Uterus (tissue), 4 donors: ENCODE data around the gene GBGT1. TPM values are rescaled to one million over a fixed set of nuclear protein-coding genes. Genes with fewer than 3 reads are reported as not detected.
A peak's percentile ranks its signal among the peaks of the same experiment; 100 is the strongest.

Source experiments
- DNase-seq, 2 donors: peaks; one replicate each; pipeline ENCODE4 v3.0.0-alpha.2; 2019 to 2020
- H3K27ac ChIP-seq, 2 donors: fragments of 200-600 bp; sonication (generic); 1 replicate in 1 of 2; 2 replicates in 1 of 2; pipeline ENCODE4 v1.5.1; 2016 to 2018
- H3K27me3 ChIP-seq, 2 donors: fragments of 200-600 bp; sonication (generic); one replicate each; pipeline ENCODE4 v1.5.1; 2018 to 2019; ENCODE audit warnings: control low read depth in 1 of 2
- H3K36me3 ChIP-seq, 2 donors: fragments of 200-600 bp; sonication (generic); one replicate each; pipeline ENCODE4 v1.5.1; 2019; ENCODE audit warnings: control low read depth in 1 of 2
- H3K4me1 ChIP-seq, 2 donors: fragments of 200-600 bp; sonication (generic); one replicate each; pipeline ENCODE4 v1.5.1; 2018 to 2019; ENCODE audit warnings: control low read depth in 1 of 2
- H3K4me3 ChIP-seq, 2 donors: fragments of 200-600 bp; sonication (generic); 1 replicate in 1 of 2; 2 replicates in 1 of 2; pipeline ENCODE4 v1.5.1; 2018 to 2019; ENCODE audit warnings: mild to moderate bottlenecking in 1 of 2
- H3K9me3 ChIP-seq, 2 donors: fragments of 200-600 bp; sonication (generic); one replicate each; pipeline ENCODE4 v1.5.1; 2019; ENCODE audit warnings: control low read depth in 1 of 2
- CTCF ChIP-seq, 4 experiments: fragments of 200-600 bp in 2 of 4; fragments of 450-650 bp in 2 of 4; sonication (generic) in 2 of 4; IDR thresholded peaks; one replicate each; pipeline ENCODE4 v1.5.1; 2016 to 2019; ENCODE audit warnings: antibody characterized with exemption in 4 of 4, mild to moderate bottlenecking in 2 of 4, moderate library complexity in 1 of 4
- POLR2A ChIP-seq, 2 donors: fragments of 450-650 bp; IDR thresholded peaks; one replicate each; pipeline ENCODE4 v1.6.1; 2016; ENCODE audit warnings: antibody characterized with exemption in 2 of 2, mild to moderate bottlenecking in 1 of 2, moderate library complexity in 1 of 2
- intact Hi-C: fragments of 100-400 bp; cut with DNase I; formaldehyde crosslinking; loops from one replicate; pipeline ENCODE4 v1.15.1; 2023; ENCODE audit warnings: low total_unique reads
- total RNA-seq, 4 donors: library from RNA; depleted of rRNA in 3 of 4; stranded (reverse); fragments of >200 nt in 3 of 4; gene quantifications; one replicate each; pipeline versions ENCODE4 v1.1.0 to v1.2.4, GENCODE V29; 2014 to 2023
- donor health status: DM: yes; HTN: yes; CAD: no.

GBGT1 gene
- total RNA-seq, 4 donors from 2014 or later, result 3.5 to 28.5 (median 9.8) TPM

DNA sequence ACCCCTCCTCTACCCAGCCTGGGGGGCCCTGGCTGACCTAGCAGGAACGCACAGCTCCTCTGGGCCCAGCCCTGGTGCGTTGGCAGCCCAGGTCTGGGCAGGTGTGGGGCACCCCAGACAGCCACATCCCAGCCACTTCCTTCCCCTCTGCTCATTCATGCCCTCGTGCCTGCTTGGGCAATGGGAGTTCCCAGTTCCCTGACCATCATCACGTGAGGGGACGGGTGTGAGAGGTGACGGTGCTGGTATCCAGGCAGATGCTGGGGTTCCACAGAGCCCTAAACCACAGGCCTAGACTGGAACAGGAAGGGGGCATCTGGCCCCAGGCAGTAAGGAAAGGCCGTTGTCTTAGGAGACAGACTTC is 51.1 kb downstream of the GBGT1 start:
- peak in 1 of 2 donors; percentile 43 for DNase-seq
- intact Hi-C loops, result no loop called here
- Histone ChIP-seq H3K9me3 (no peaks in the 10 kb centered on the region), H3K4me3 (no peak overlapping the region), H3K4me1 (peaks cover 0 to 23% of the 10 kb centered on the region in 2 donors), H3K36me3 (no peaks in the 10 kb centered on the region), H3K27ac (peak overlapping the region; percentile 0 to 46), H3K27me3 (no peaks in the 10 kb centered on the region)
- TF ChIP-seq CTCF (IDR thresholded peaks at IDR 0.05) (no peak), POLR2A (IDR thresholded peaks at IDR 0.05) (no peak)

- no peaks in the 10 kb centered on the region for H3K9me3 ChIP-seq
- intact Hi-C loops, result no loop called here
- no peak overlapping the region for H3K4me3 ChIP-seq
- H3K4me1 ChIP-seq, result peaks cover 0 to 17% of the 10 kb centered on the region in 2 donors
- no peaks in the 10 kb centered on the region for H3K36me3 ChIP-seq
- no peak for TF ChIP-seq POLR2A (IDR thresholded peaks at IDR 0.05)
- TF ChIP-seq CTCF (IDR thresholded peaks at IDR 0.05), result no peak
- H3K27ac ChIP-seq, result peak overlapping the region in 1 of 2 donors; percentile 46
- no peaks in the 10 kb centered on the region for H3K27me3 ChIP-seq
- no peak for DNase-seq
These were observed 51.7 kb downstream of the GBGT1 start for GRCh38 chr9:133111808-133112662.

GRCh38 chr9:133109931-133110650 is 53.6 kb downstream of the GBGT1 start:
- no peaks in the 10 kb centered on the region for H3K9me3 ChIP-seq
- TF ChIP-seq POLR2A (IDR thresholded peaks at IDR 0.05) (no peak), CTCF (IDR thresholded peaks at IDR 0.05) (no peak)
- H3K4me1 ChIP-seq, result peaks cover 0 to 16% of the 10 kb centered on the region in 2 donors
- no peaks in the 10 kb centered on the region for H3K36me3 ChIP-seq
- no peak overlapping the region for H3K4me3 ChIP-seq
- intact Hi-C loops, result no loop called here
- H3K27me3 ChIP-seq, result no peaks in the 10 kb centered on the region
- no peak overlapping the region for H3K27ac ChIP-seq
- no peak for DNase-seq

GRCh38 chr9:133108794-133109641 is 54.7 kb downstream of the GBGT1 start:
- Histone ChIP-seq H3K4me3 (no peak overlapping the region), H3K36me3 (no peaks in the 10 kb centered on the region), H3K27ac (no peak overlapping the region), H3K27me3 (no peaks in the 10 kb centered on the region), H3K9me3 (no peaks in the 10 kb centered on the region), H3K4me1 (peaks cover 0 to 9% of the 10 kb centered on the region in 2 donors)
- DNase-seq, result peak in 1 of 2 donors; percentile 11
- intact Hi-C loops, result no loop called here
- TF ChIP-seq CTCF (IDR thresholded peaks at IDR 0.05) (no peak), POLR2A (IDR thresholded peaks at IDR 0.05) (no peak)
